NCI-H2107 treated with DMSO at 0.1 percent for 48 hours (cell line): Measurements from ENCODE around the gene SAV1.
"Not testable (repeated sequence)": the region's sequence is repeated elsewhere in the genome, so short reads cannot be mapped to it uniquely, and the experiment has no call there.

Source experiments
- DNase-seq: peaks from one replicate; lab custom pipeline; 2025; ENCODE audit not compliant: unreplicated experiment; lab: John Stamatoyannopoulos, UW

Gene SAV1

GRCh38 chr14:50667996-50668825 lies at the start of gene SAV1:
Gene SAV1 (minus strand): TSS chr14:50668306. CDS start chr14:50667967, 339 bp downstream.
- DNase-seq: peak; percentile 88

GRCh38 chr14:50717811-50718210 lies 49.7 kb upstream of the SAV1 start:
- DNase-seq: no peak

- DNase-seq: peak; percentile 18
These were observed 46.5 kb upstream of the SAV1 start for GRCh38 chr14:50714450-50715073.

GRCh38 chr14:50711043-50711442 lies 42.9 kb upstream of the SAV1 start:
- DNase-seq: no peak

GRCh38 chr14:50705026-50705593 lies 37.0 kb upstream of the SAV1 start:
- no peak for DNase-seq

- DNase-seq: no peak
These were observed 36.4 kb upstream of the SAV1 start for GRCh38 chr14:50704454-50705010.

- no peak for DNase-seq
These were observed 29.7 kb upstream of the SAV1 start for GRCh38 chr14:50697659-50698290.

GRCh38 chr14:50694260-50694659 lies 26.2 kb upstream of the SAV1 start:
- not testable (repeated sequence) for DNase-seq

GRCh38 chr14:50688875-50689274 lies 20.8 kb upstream of the SAV1 start:
- no peak for DNase-seq

- DNase-seq: no peak
These were observed 11.6 kb upstream of the SAV1 start for GRCh38 chr14:50679674-50680073.

- no peak for DNase-seq
These were observed 10.1 kb upstream of the SAV1 start for GRCh38 chr14:50678163-50678562.

- no peak for DNase-seq
These were observed 9.5 kb upstream of the SAV1 start for GRCh38 chr14:50677527-50678063.

- DNase-seq: no peak
These were observed 8.9 kb upstream of the SAV1 start for GRCh38 chr14:50676814-50677516.

GRCh38 chr14:50675597-50675996 lies 7.5 kb upstream of the SAV1 start:
- DNase-seq: no peak

GRCh38 chr14:50670866-50671256 lies 2.8 kb upstream of the SAV1 start:
- no peak for DNase-seq

- no peak for DNase-seq
These were observed 2.2 kb upstream of the SAV1 start for GRCh38 chr14:50670196-50670865.

- DNase-seq: no peak
These were observed 1.4 kb upstream of the SAV1 start for GRCh38 chr14:50669441-50669986.

- no peak for DNase-seq
These were observed 679 bp upstream of the SAV1 start for GRCh38 chr14:50668826-50669143.

- peak; percentile 52 for DNase-seq
These were observed 466 bp downstream of the SAV1 start for GRCh38 chr14:50667684-50667995.
